HK-2 (cell line): ENCODE measurements around the gene POU2F3.
A peak's percentile ranks its signal among the peaks of the same experiment; 100 is the strongest.

Experiments used
- DNase-seq: peaks from one replicate; pipeline ENCODE4 v3.0.0-alpha.2; 2018; ENCODE audit not compliant: unreplicated experiment

Gene POU2F3

DNA sequence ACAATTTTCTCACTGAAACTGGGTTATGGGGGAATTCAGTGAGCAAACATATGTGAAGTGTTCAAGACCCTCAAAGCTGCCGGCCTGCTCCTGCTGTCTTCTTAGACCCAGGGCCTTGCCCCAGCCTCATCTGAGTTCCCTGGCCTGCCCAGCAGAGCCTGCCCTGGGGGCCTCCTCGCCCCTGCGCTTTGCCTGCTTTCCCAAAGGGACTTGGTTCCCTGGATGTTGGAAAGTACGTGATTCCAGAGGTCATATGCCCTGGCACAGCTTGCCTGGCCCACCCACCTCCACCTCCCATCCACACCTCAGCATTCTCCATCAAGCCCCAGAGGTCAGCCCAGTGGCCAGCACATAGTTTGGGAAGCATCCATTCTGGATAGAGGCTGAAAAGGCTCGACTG is 13.7 kb upstream of the POU2F3 start:
- DNase-seq = no peak

DNA sequence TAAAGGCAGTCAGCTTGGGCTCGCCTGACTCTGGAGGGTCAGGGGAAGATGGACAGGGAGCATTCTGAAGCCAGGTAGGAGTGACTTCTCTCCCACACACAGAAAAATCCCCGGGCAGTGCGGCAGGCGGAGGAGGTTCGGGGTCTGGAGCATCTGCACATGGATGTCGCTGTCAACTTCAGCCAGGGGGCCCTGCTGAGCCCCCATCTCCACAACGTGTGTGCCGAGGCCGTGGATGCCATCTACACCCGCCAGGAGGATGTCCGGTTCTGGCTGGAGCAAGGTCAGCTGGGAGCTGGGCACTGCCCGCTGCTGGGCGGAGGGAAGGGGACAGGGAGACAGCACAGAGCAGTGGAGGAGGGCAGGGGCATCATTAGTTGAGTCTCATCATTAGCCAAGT is 13.2 kb upstream of the POU2F3 start:
- DNase-seq = no peak

DNA sequence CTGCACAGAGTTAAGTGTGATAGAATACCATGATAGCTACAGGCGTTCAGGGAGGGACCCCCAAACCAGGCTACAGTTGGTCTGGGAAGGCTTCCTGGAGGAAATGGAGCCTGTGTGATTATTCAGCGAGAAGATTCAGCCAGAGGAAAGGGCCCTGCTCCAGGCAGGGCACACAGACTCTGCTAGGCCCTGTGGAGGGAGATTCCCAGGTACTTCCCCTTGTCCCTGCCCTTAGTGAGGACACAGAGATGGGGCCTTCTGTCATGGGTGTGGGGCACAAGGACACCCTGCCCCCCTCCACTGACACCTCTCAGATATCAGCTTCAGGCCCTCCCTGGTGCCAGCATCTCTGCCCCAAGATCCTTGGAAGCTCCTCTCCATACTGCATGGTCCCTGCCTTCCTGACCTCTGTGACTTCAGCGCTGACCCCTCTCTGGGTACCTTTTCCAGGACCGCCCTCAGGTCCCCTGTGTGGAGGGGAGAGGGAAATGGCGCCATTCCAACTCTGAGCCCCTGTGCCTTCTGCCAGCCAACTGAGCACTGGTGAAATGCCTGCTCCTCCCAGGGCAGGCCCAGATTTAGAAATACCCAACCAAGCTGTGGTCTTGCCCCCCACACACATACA is 12.6 kb upstream of the POU2F3 start:
- DNase-seq = no peak

DNA sequence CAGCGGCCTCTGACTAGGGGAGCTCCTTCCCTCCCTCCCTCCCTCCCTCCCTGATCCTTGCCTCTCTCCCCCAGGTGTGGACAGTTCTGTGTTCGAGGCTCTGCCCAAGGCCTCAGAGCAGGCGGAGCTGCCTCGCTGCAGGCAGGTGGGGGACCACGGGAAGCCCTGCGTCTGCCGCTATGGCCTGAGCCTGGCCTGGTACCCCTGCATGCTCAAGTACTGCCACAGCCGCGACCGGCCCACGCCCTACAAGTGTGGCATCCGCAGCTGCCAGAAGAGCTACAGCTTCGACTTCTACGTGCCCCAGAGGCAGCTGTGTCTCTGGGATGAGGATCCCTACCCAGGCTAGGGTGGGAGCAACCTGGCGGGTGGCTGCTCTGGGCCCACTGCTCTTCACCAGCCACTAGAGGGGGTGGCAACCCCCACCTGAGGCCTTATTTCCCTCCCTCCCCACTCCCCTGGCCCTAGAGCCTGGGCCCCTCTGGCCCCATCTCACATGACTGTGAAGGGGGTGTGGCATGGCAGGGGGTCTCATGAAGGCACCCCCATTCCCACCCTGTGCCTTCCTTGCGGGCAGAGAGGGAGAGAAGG is 11.1 kb upstream of the POU2F3 start:
- no peak for DNase-seq

DNA sequence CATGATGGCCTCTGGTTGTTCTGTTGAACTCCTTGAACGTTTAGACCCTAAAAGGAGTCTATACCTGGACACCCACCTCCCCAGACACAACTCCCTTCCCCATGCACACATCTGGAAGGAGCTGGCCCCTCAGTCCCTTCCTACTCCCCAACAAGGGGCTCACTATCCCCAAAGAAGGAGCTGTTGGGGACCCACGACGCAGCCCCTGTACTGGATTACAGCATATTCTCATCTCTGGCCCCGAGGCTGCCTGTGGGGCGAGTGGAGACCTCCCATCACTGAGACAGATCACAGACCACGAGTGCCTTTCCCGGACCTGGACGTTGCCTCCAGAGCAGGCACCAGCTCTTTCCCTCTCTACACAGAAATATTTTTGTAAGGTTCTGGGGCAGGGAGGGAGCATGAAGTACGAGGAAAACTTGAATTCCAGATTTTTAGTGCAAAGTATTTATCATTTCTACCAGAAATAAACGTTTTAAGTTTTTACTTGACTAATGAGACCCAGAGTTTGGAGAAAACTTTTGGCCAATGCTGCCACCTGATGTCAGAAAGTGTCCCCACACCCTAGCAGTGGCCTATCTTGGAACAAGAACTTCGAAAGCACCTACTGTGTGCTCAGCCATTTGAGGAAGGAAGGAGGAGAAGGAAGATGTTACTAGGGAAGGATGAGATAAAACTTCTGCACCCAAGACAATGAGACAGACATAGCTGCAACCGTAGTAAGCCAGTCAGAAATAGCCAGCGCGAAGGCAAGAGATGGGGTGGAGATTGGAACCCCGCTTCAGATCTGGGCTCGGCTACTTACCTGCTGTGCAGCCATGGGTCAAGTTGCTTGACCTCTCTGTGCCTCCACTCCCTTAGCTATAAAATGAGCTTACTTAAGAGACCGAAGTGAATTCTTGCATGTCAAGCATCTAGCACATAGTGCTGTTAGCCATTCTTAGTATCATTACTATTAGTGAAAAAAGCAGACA is 10.2 kb upstream of the POU2F3 start:
- no peak for DNase-seq

DNA sequence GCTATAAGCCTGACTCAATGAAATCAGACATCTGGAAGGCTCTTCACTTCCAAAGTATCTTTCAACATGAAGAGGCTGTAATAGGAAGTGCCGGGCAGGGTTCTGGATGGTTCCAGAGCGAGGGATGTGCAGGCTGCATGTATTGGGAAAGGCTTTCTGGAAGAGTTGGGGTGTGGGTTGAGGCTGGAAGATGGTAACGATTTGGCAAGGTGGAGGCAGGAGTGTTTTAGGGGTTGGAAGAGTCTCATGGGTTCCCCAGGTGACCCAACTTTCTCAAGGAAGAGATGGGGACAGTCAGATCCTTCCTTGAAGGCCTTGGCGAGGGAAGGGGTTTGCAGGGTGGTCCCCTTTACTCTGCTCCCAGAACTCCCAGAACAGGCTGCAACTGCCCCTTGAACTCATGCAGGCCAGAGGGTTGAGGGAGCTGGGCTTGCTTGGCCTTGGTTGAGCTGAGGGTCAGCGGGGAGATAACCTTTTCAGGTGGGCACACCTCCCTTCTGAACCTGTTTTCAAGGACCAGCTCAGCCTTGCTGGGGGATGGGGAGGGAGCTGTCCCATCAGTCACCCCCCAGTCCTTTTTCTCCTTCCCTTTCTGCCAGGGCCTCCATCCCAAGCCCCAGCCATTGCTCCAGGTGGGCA is 9.4 kb upstream of the POU2F3 start:
- no peak for DNase-seq

DNA sequence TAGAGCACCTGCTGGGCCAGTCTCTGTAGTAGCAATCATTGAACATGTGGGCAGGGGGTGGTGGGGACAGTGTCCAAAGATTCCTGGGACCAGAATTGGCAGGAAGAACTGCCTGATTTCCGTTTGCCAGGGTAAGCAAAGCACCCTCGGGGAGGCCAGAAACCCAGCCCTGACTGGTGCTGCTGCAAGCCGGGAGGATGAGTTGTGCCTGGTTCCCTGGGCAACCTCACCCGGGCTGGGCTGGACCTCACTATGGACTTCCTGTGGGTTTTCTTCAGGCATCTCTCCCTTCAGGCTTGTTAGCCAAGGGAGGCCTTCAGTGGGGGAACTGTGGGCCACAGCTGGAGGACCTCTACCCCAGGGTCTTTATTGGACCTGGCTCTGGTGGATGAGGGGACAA is 8.0 kb upstream of the POU2F3 start:
- no peak for DNase-seq

DNA sequence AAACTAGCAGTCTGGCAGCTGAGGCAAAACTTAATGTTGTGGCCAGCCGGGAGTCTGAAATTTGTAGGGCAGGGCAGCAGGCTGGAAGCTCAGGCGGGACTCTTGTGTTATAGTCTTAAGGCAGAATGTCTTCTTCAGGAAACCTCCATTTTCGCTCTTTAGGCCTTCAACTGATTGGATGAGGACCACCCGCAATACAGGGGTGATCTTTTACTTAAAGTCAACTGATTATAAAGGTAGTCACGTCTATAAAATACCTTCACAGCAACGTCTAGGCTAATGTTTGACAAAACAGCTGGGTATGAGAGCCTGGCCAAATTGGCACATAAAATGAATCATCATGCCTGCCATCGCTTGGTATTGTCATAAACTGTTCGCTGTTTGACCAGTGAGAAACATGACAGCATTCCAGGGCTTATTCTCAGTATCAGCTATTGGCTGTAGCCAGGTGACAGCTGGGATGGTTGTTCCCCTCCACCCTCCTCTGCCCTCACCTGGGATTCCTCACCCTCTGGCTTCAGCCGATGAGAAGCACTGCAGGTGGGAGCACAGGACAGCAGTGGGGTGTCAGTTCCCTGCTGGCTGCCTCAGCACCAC is 6.6 kb upstream of the POU2F3 start:
- no peak for DNase-seq

DNA sequence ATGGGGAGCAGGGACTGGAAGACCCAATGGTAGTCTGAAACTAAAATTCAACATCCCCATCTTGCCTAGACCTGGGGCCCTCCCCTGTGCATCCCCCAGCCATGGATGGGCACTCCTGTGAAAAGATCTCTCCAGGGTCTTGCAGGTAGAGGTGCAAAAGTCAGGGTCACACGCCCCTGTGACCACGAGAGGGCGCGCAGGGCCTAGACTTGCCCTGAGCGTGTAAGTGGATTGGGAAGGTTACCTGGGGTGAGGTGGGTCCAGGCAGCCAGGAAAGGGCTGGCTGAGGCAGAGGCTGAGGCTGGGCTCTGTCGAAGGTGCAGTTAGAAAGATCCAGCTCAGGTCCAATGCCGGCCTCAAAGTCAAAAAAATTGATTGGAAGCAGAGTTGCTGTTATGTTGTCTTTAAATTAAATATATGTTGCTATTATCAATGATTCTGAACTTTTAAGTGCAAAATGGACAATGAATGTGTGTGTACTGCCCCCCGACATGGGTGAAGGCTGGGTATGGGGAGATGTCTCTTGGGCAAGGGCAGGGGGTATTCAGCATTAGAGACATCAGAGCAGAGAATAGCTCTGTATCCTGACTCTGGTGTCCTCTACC is 4.8 kb upstream of the POU2F3 start:
- DNase-seq = peak; percentile 51

DNA sequence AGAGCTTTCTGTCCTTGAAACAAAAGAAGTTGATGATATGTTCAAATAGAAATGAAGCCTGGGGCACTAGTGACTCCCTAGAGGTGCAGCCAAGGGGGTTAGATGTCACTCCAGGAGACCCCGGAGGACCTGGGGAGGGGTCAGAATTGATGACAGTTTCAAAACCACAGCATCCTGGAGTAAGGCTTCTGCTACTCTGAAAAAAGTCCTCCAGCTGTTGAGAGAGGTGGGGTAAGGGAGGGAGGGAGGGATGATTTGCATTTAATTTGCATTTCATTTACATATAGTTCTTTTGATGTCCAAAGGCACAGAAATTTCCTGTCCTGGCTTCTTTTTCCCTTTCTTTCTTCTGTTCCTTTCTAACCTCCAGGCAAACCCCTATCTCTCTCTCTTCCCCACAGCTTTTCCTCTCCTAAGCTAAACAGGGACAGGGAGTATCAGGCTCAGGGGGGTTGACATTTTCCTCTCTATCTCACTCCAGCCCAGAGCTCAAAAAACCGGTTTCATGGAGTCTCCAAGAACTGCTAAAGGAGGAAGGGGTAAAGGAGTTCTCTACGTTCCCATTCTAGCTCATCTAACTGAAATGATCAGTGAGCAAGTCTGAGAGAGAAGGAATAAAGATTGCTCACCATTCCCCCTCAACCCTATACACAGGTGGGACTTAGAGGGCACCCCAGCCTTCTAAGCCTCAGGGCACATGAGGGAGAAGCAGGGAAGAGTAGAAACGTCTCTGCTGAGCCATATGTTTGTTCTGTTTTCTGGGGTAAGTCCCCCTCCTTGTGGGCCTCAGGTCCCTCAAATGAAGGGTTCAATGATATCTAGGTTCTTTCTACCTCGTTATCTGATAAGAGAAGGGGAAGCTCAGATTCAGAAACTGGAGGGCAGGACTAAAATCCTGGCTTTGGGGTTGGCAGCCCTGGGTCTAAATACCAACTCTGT is 3.5 kb upstream of the POU2F3 start:
- no peak for DNase-seq

DNA sequence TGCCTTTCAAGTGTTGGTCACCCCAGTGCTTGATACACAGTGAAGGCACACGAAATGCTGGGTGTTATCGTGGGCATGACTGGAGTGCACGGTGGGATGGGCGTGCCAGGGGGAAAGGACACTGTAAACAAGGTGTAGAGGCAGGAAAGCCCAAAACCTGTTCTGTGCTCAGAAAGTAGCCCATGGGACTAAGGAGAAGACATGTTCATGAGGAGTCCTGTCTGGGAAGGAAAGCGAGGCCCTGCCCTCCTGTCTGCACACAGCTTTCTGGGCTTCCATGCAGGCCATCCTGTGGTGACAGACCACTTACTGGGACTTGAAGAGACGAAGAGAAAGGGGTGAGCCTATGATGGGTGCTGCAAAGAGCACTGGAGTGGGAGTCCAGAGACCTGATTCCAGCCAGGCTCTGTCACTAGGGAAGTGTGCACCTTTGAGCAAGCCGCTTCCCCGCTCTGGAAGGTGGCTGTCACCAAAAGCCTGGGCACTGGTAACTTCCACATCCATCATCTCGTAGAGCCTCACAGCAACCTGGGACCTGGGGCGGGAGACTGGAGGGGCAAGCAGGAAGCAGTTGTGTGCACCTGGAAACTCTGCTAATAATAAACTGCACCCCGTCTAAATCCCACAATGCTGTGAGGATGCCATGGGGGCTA is 846 bp upstream of the POU2F3 start:
- no peak for DNase-seq

DNA sequence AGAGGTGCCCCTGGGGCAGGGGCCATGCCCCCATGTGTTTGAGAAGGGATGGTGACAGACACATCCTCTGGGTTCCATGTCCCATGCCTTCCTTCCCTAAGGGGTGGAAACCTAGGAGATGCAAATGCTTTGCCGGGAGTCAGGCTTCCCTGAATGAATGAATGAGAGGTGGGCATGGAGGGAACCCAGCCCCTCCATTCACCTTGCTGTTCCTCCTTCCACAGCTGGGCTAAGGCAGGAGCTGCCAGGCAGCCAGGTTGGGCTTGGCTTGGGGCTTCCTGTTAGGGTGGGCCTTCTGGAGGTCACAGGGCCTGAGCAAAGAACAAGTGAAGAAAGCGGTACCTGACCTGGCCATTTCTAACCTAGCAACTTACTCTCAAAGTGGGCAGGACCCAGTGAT is 926 bp downstream of the POU2F3 start:
- no peak for DNase-seq

DNA sequence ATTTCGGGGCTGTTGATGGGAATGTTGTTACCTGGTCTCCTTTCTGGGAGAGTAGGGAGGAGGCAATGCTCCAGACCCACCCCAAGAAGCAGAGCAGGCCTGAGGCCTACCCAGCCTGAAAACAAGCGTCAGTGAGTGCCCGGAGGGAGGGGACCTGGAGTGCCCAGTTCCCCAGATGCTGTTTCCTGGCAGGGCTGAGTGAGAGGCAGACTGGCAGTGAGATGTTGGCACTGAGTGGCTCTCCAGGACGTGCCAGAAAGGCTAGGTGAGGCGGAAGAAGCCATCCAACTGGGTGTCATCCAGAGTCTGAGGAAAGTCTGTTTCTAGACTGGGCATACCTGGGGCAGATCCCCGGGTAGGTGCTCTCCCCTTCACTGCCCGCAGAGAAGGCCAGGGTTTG is 1.3 kb downstream of the POU2F3 start:
- DNase-seq = no peak

DNA sequence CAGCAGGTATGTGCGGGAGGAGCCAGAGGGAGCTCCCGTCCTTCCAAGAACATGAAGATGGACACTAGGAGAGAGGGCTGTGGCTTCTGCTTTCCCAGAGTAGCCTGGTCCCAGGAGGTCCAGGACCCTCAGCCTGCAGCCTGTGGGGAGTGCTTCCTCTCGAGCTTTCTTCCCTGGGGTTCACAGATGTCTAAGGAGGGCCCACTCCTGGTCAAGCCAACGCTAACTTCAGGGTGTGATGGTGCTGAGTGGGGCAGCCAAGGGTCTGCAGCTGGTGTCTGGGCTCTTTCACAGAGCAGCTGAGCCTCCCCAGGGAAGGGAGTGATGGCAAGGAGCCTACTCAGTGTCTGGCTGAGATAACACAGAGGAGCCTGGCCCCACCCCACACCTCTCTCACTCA is 3.3 kb downstream of the POU2F3 start:
- no peak for DNase-seq

DNA sequence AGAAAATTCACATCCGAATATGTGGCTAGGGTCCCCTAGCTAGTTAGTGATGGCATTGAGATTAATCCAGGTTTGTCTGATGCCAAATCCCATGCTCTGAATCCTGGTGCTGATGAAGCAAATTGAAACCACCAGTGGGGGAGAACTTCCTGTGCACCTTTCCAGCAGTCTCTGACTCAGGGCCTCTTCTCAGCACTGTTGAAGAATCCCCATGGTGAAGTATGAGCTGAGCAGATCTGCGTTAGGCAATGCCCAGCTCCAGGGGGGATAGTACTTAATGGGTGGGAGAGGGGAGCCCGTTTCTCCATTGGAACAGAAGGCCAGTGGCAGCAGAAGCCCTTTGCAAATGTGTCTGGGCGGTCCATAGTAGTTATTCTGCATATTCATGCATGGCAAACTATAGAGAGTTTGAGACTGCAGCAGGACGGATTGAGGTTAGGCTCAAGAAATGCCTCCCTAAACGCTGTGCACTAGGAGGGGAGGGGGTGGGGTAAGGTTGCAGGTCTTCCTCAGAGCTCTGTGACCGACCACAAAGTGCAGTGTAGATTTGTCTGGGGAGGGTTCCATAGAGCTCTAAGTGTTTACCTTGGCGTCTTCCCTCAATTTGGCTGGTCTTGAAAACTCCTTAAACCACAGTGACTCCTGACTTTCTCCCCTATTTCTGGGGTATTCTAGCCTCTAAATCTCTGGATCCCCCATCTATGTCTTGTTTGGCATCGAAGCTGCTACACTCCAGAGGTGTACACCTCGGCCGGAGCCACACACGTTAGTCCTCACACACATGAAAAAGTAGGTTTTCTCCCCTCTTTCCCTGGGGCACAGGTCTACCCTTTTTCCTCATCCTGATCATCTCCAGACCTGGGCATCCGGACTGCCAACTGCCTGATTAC is 4.8 kb downstream of the POU2F3 start:
- DNase-seq = no peak

DNA sequence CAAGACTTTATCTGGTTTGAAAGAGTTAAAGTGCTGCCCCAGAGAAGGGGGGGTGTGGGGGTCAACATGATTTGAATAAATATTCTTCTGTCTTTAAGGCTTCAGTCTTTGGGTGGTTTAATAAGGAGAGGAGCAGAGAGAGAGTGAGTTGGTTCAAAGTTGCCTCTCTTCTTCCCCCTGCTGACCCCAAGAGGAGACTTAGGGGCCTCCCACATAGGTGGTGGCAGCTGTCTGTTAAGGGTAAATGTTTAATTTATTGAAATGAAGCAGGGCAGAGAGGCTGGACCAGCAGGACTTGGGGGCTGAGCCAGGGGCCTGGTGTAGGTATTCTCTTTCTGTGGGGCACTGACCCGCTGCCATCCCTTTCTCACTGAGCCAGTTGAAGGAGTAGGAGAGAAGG is 5.5 kb downstream of the POU2F3 start:
- DNase-seq = no peak

DNA sequence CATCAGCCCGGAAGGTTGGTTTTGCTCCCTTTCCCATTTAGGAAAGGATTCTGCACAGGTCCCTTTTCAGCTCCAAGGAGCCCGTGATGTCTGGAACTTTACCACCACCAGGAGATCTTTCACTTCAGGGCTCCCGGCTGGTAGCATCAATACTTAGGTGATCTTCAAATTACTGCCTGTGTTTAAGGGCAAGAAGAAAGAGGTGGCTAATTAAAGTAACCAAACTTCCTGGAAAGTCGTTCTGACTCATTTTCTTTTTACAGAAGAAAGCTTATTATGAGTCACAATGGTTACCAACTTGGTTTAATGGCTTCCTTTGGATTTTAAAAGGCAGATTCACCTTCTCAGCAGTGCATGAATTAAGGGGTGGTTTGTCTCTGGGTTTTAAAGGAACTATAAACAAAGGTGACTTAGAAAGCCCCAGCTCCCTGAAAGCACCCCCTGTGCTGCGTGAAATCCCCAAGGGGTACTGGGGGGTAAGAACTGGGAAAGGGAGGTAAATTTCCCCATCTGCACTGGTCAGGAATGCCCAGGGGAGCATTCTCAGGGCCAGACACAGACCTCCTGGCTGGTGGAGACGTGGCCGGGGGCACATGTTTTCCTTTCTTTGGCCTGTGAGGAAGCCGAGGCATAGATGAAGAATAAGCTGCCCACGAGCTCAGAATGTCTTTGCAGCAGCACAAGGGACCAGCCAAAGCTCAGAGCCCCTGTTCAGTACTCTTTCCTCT is 8.8 kb downstream of the POU2F3 start:
- DNase-seq = no peak
